ENCODE data around the gene ARHGAP28.
A peak's percentile ranks its signal among the peaks of the same experiment; 100 is the strongest.

Gene ARHGAP28

DNA sequence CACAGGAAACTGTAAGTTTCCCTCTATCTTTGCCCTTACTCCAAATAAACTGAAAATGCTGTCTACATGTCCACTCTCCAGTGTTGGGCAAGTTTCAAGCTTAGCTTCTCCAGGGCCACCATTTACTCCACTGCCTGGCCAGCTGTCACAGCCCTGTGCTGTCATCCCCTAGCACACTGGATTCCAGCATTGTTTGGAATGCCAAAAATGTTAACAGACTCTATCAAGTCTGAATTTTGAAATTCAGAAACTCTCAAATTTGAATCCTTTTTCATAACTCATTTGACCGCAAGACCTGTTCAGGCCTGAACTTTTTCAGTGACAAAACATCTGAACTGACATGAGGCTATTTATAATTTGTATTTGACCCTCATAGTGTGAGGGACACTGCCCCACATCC is 5.2 kb upstream of the ARHGAP28 start:
- no peak overlapping the region for H3K27ac ChIP-seq (replicated peaks)
- TF ChIP-seq GABPA (IDR thresholded peaks at IDR 0.05; ENCODE audit: low read depth) = no peak
- TF ChIP-seq POLR2AphosphoS5 (IDR thresholded peaks at IDR 0.05; ENCODE audit: low read depth) = no peak
- no peak for TF ChIP-seq SPI1 (IDR thresholded peaks at IDR 0.05; ENCODE audit: borderline replicate concordance, low read depth)
- TF ChIP-seq, protein P1, sequence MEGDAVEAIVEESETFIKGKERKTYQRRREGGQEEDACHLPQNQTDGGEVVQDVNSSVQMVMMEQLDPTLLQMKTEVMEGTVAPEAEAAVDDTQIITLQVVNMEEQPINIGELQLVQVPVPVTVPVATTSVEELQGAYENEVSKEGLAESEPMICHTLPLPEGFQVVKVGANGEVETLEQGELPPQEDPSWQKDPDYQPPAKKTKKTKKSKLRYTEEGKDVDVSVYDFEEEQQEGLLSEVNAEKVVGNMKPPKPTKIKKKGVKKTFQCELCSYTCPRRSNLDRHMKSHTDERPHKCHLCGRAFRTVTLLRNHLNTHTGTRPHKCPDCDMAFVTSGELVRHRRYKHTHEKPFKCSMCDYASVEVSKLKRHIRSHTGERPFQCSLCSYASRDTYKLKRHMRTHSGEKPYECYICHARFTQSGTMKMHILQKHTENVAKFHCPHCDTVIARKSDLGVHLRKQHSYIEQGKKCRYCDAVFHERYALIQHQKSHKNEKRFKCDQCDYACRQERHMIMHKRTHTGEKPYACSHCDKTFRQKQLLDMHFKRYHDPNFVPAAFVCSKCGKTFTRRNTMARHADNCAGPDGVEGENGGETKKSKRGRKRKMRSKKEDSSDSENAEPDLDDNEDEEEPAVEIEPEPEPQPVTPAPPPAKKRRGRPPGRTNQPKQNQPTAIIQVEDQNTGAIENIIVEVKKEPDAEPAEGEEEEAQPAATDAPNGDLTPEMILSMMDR (IDR thresholded peaks at IDR 0.05; ENCODE audit: insufficient read depth, low read length) = no peak
- TF ChIP-seq, protein P2, sequence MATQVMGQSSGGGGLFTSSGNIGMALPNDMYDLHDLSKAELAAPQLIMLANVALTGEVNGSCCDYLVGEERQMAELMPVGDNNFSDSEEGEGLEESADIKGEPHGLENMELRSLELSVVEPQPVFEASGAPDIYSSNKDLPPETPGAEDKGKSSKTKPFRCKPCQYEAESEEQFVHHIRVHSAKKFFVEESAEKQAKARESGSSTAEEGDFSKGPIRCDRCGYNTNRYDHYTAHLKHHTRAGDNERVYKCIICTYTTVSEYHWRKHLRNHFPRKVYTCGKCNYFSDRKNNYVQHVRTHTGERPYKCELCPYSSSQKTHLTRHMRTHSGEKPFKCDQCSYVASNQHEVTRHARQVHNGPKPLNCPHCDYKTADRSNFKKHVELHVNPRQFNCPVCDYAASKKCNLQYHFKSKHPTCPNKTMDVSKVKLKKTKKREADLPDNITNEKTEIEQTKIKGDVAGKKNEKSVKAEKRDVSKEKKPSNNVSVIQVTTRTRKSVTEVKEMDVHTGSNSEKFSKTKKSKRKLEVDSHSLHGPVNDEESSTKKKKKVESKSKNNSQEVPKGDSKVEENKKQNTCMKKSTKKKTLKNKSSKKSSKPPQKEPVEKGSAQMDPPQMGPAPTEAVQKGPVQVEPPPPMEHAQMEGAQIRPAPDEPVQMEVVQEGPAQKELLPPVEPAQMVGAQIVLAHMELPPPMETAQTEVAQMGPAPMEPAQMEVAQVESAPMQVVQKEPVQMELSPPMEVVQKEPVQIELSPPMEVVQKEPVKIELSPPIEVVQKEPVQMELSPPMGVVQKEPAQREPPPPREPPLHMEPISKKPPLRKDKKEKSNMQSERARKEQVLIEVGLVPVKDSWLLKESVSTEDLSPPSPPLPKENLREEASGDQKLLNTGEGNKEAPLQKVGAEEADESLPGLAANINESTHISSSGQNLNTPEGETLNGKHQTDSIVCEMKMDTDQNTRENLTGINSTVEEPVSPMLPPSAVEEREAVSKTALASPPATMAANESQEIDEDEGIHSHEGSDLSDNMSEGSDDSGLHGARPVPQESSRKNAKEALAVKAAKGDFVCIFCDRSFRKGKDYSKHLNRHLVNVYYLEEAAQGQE (IDR thresholded peaks at IDR 0.05; ENCODE audit: insufficient replicate concordance, low read depth) = no peak
- peaks cover 14% of the 10 kb centered on the region for H3K27me3 ChIP-seq (ENCODE audit: insufficient read depth, poor library complexity, severe bottlenecking)
- DNase-seq (ENCODE audit: low read depth in 1 of 2, low spot score in 1 of 2) = no peak
- no peak overlapping the region for H3K4me3 ChIP-seq (replicated peaks; ENCODE audit: insufficient read depth, low read length)

DNA sequence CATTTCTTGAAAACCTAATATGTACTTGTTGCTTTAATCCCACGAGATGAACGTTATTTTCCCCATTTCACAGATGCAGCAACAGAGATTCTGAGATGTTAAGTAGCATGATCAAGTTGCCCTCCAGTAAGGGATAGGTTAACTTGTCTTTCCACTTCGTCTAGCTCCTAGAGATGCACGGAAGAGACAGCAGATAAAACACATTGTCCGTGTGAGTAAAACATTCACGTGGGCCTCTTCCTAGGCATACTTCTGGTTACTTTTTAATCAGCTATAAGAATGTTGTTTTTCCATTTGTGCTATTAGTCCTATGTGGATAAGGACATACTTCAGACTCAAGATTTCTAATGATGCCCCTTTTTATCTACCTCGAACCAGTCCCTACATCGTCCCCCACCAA is 1.2 kb upstream of the ARHGAP28 start:
- TF ChIP-seq POLR2AphosphoS5 (IDR thresholded peaks at IDR 0.05; ENCODE audit: low read depth) (no peak), SPI1 (IDR thresholded peaks at IDR 0.05; ENCODE audit: borderline replicate concordance, low read depth) (no peak), GABPA (IDR thresholded peaks at IDR 0.05; ENCODE audit: low read depth) (no peak)
- TF ChIP-seq, protein P2 (IDR thresholded peaks at IDR 0.05; ENCODE audit: insufficient replicate concordance, low read depth) = no peak
- TF ChIP-seq, protein P1 (IDR thresholded peaks at IDR 0.05; ENCODE audit: insufficient read depth, low read length) = no peak
- no peak overlapping the region for H3K27ac ChIP-seq (replicated peaks)
- H3K27me3 ChIP-seq (ENCODE audit: insufficient read depth, poor library complexity, severe bottlenecking) = peaks cover 14% of the 10 kb centered on the region
- DNase-seq (ENCODE audit: low read depth in 1 of 2, low spot score in 1 of 2) = no peak
- no peak overlapping the region for H3K4me3 ChIP-seq (replicated peaks; ENCODE audit: insufficient read depth, low read length)

DNA sequence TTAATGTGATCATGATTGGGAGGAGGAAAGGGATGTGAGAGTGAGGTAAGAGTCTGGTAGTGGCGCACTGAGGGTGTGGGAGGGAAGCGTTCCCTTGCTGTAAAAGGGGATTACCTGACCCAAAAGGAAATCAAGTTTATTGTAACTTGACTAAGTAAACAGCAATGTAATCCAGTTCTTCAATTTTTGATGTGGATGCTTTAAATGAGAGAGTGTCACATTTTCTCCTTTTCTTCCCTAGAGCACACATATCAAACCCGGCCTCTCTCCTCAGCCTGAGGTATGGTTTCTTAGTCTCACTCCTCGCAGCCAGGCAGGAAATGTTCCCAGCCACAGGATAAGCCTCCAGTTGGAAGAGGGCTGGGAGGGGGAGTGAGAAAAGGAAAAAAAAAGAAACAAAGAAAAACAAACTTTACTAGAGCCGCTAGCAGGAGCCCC is 688 bp upstream of the ARHGAP28 start:
- no peak for TF ChIP-seq GABPA (IDR thresholded peaks at IDR 0.05; ENCODE audit: low read depth)
- TF ChIP-seq, protein P1 (IDR thresholded peaks at IDR 0.05; ENCODE audit: insufficient read depth, low read length) = no peak
- TF ChIP-seq, protein P2 (IDR thresholded peaks at IDR 0.05; ENCODE audit: insufficient replicate concordance, low read depth) = no peak
- no peak for TF ChIP-seq SPI1 (IDR thresholded peaks at IDR 0.05; ENCODE audit: borderline replicate concordance, low read depth)
- no peak for TF ChIP-seq POLR2AphosphoS5 (IDR thresholded peaks at IDR 0.05; ENCODE audit: low read depth)
- DNase-seq (ENCODE audit: low read depth in 1 of 2, low spot score in 1 of 2) = peak in 1 of 2 experiments; percentile 5
- Histone ChIP-seq H3K27ac (replicated peaks) (no peak overlapping the region), H3K4me3 (replicated peaks; ENCODE audit: insufficient read depth, low read length) (0 out of 2 replicates have a peak overlapping the region, but pooled peaks have one; percentile 52), H3K27me3 (ENCODE audit: insufficient read depth, poor library complexity, severe bottlenecking) (peaks cover 14% of the 10 kb centered on the region)
